Measurements from ENCODE around the gene LTA. TPM values are rescaled to one million over a fixed set of nuclear protein-coding genes. Genes with fewer than 3 reads are reported as not detected.

Gene LTA
- total and polyA plus RNA-seq, 7 donors: 0.05 to 0.10 TPM; not detected in 5

GRCh38 chr6:31534521-31535040, 37.5 kb upstream of the LTA start:
- intact Hi-C loops (cut with DNase I): no loop called here
- WGBS, 3 donors: 87 to 92% (median 88%) methylated on average over 24 of the region's 24 CpGs

GRCh38 chr6:31535538-31536324, 36.4 kb upstream of the LTA start:
- no peak for ATAC-seq
- DNase-seq: no peak
- no peaks in the 10 kb centered on the region for H3K9me3 ChIP-seq
- intact Hi-C loops (cut with DNase I): no loop called here
- H3K27ac ChIP-seq: no peak overlapping the region
- H3K27me3 ChIP-seq (ENCODE audit: insufficient read depth in 3 of 3, low read length in 2 of 3): no peaks in the 10 kb centered on the region
- WGBS, 3 donors: 32 to 38% (median 37%) methylated on average over 2 of the region's 2 CpGs
- no peak overlapping the region for H3K4me3 ChIP-seq
- H3K36me3 ChIP-seq (ENCODE audit: insufficient read depth in 1 of 2, low read depth in 1 of 2): peaks cover 42 to 97% of the 10 kb centered on the region in 2 donors
- no peak for TF ChIP-seq CTCF (IDR thresholded peaks at IDR 0.05)
- peaks cover 20% of the 10 kb centered on the region for H3K4me1 ChIP-seq

More at GRCh38 chr6:31534521-31535040, 37.5 kb upstream of the LTA start:
- DNase-seq (no peak), ATAC-seq (no peak)
- Histone ChIP-seq H3K36me3 (ENCODE audit: insufficient read depth in 1 of 2, low read depth in 1 of 2) (peaks cover 35 to 100% of the 10 kb centered on the region in 2 donors), H3K27ac (no peak overlapping the region), H3K27me3 (ENCODE audit: insufficient read depth in 3 of 3, low read length in 2 of 3) (no peaks in the 10 kb centered on the region), H3K9me3 (no peaks in the 10 kb centered on the region), H3K4me1 (peaks cover 9% of the 10 kb centered on the region), H3K4me3 (no peak overlapping the region)
- TF ChIP-seq CTCF (IDR thresholded peaks at IDR 0.05): no peak

- no peak for TF ChIP-seq CTCF (IDR thresholded peaks at IDR 0.05)
- H3K4me1 ChIP-seq: peaks cover 29% of the 10 kb centered on the region
- WGBS, 3 donors: 45 to 57% (median 46%) methylated on average over 6 of the region's 6 CpGs
- DNase-seq: no peak
- no peak for ATAC-seq
- H3K27ac ChIP-seq: peak overlapping the region; percentile 34
- peaks cover 33 to 65% of the 10 kb centered on the region in 2 donors for H3K36me3 ChIP-seq (ENCODE audit: insufficient read depth in 1 of 2, low read depth in 1 of 2)
- H3K9me3 ChIP-seq: no peaks in the 10 kb centered on the region
- intact Hi-C loops (cut with DNase I): no loop called here
- H3K27me3 ChIP-seq (ENCODE audit: insufficient read depth in 3 of 3, low read length in 2 of 3): no peaks in the 10 kb centered on the region
- H3K4me3 ChIP-seq: peak overlapping the region; percentile 88
Measured at GRCh38 chr6:31538805-31539400, 33.2 kb upstream of the LTA start.

GRCh38 chr6:31540640-31541039, 31.4 kb upstream of the LTA start:
- ATAC-seq: no peak
- H3K27me3 ChIP-seq (ENCODE audit: insufficient read depth in 3 of 3, low read length in 2 of 3): no peaks in the 10 kb centered on the region
- peaks cover 26 to 48% of the 10 kb centered on the region in 2 donors for H3K36me3 ChIP-seq (ENCODE audit: insufficient read depth in 1 of 2, low read depth in 1 of 2)
- no peak for DNase-seq
- H3K27ac ChIP-seq: peak overlapping the region; percentile 92
- H3K9me3 ChIP-seq: no peaks in the 10 kb centered on the region
- 15 to 19% (median 16%) methylated on average over 4 of the region's 4 CpGs for WGBS, 3 donors
- no peak for TF ChIP-seq CTCF (IDR thresholded peaks at IDR 0.05)
- H3K4me3 ChIP-seq: peak overlapping the region; percentile 88
- peaks cover 29% of the 10 kb centered on the region for H3K4me1 ChIP-seq
- intact Hi-C loops (cut with DNase I): loop anchor here (5.0 to 10.0 kb wide), 4 partner anchors 43 to 424 kb away; partner anchors contain the start of genes EHMT2 (in 1 of the 2) and MICB (in 1 of the 2)

Data from psoas muscle (tissue), 8 donors.